Upper lobe of left lung (tissue), 4 donors: ENCODE results near the gene DOCK11.

Experiments used
- EP300 ChIP-seq, 4 donors: sonication (generic); formaldehyde crosslinking; IDR thresholded peaks; one replicate each; pipeline ENCODE4 v1.5.1; 2017; ENCODE audit warnings: antibody characterized with exemption in 4 of 4, control low read depth in 2 of 4
- POLR2A ChIP-seq, 4 donors: fragments of 450-650 bp; IDR thresholded peaks; one replicate each; pipeline ENCODE4 v1.5.1; 2016 to 2017; ENCODE audit warnings: antibody characterized with exemption in 4 of 4, mild to moderate bottlenecking in 2 of 4
- TF ChIP-seq, protein P1 (sequence below), 6 experiments: fragments of 450-650 bp in 4 of 6; fragments of 200-600 bp in 2 of 6; sonication (generic) in 2 of 6; IDR thresholded peaks; one replicate each; pipeline ENCODE4 v1.5.1; 2016 to 2019; ENCODE audit warnings: antibody characterized with exemption in 6 of 6

- TF ChIP-seq POLR2A (IDR thresholded peaks at IDR 0.05): no peak
- TF ChIP-seq, protein P1, sequence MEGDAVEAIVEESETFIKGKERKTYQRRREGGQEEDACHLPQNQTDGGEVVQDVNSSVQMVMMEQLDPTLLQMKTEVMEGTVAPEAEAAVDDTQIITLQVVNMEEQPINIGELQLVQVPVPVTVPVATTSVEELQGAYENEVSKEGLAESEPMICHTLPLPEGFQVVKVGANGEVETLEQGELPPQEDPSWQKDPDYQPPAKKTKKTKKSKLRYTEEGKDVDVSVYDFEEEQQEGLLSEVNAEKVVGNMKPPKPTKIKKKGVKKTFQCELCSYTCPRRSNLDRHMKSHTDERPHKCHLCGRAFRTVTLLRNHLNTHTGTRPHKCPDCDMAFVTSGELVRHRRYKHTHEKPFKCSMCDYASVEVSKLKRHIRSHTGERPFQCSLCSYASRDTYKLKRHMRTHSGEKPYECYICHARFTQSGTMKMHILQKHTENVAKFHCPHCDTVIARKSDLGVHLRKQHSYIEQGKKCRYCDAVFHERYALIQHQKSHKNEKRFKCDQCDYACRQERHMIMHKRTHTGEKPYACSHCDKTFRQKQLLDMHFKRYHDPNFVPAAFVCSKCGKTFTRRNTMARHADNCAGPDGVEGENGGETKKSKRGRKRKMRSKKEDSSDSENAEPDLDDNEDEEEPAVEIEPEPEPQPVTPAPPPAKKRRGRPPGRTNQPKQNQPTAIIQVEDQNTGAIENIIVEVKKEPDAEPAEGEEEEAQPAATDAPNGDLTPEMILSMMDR (IDR thresholded peaks at IDR 0.05): no peak
- TF ChIP-seq EP300 (IDR thresholded peaks at IDR 0.05): no peak
Measured at GRCh38 chrX:118448273-118448783, 47.3 kb upstream of the DOCK11 start.
